GM19324 (cell line): ENCODE data around the gene NPDC1.
"Not testable (repeated sequence)": the region's sequence is repeated elsewhere in the genome, so short reads cannot be mapped to it uniquely, and the experiment has no call there.

Experiments used
- ATAC-seq: cut with Tn5 transposase; IDR thresholded peaks from one replicate; pipeline ENCODE4 v1.9.1; 2021; ENCODE audit warnings: mild to moderate bottlenecking, moderate library complexity; ENCODE audit not compliant: unreplicated experiment, low FRiP score

The NPDC1 gene

GRCh38 chr9:137042751-137043727 lies 2.9 kb downstream of the NPDC1 start:
- no peak for ATAC-seq

- ATAC-seq, result no peak
Observed at GRCh38 chr9:137041124-137041523, 4.9 kb downstream of the NPDC1 start.

GRCh38 chr9:137040568-137040967 lies 5.4 kb downstream of the NPDC1 start:
- ATAC-seq, result no peak

- no peak for ATAC-seq
Observed at GRCh38 chr9:137039611-137040366, 6.2 kb downstream of the NPDC1 start.

- no peak for ATAC-seq
Observed at GRCh38 chr9:137038916-137039315, 7.1 kb downstream of the NPDC1 start.

GRCh38 chr9:137037483-137037882 lies 8.5 kb downstream of the NPDC1 start:
- ATAC-seq, result no peak

- no peak for ATAC-seq
Observed at GRCh38 chr9:137037035-137037434, 8.9 kb downstream of the NPDC1 start.

- no peak for ATAC-seq
Observed at GRCh38 chr9:137035937-137036336, 10.0 kb downstream of the NPDC1 start.

GRCh38 chr9:137035507-137035834 lies 10.5 kb downstream of the NPDC1 start:
- no peak for ATAC-seq

GRCh38 chr9:137034709-137035506 lies 11.1 kb downstream of the NPDC1 start:
- no peak for ATAC-seq

GRCh38 chr9:137034039-137034708 lies 11.8 kb downstream of the NPDC1 start:
- no peak for ATAC-seq

GRCh38 chr9:137033481-137033880 lies 12.5 kb downstream of the NPDC1 start:
- ATAC-seq, result not testable (repeated sequence)

- no peak for ATAC-seq
Observed at GRCh38 chr9:137032858-137033257, 13.1 kb downstream of the NPDC1 start.

GRCh38 chr9:137031904-137032640 lies 13.9 kb downstream of the NPDC1 start, which contains the start of gene FUT7:
Gene FUT7 (minus strand): TSS chr9:137032088. CDS start chr9:137031991, 97 bp downstream.
- no peak for ATAC-seq

GRCh38 chr9:137030538-137031527 lies 15.1 kb downstream of the NPDC1 start:
- ATAC-seq, result no peak

- no peak for ATAC-seq
Observed at GRCh38 chr9:137030006-137030405, 16.0 kb downstream of the NPDC1 start.

GRCh38 chr9:137029058-137029936 lies 16.7 kb downstream of the NPDC1 start:
- ATAC-seq, result no peak
